Hepatocyte (in vitro differentiated cells): Measurements from ENCODE around the gene MTERF4.

Experiments
- EZH2 ChIP-seq: fragments of 200-600 bp; sonication (generic); IDR thresholded peaks from 2 replicates; pipeline ENCODE4 v1.6.1; 2016; ENCODE audit warnings: antibody characterized with exemption, mild to moderate bottlenecking, borderline replicate concordance
- EZH2phosphoT487 ChIP-seq: fragments of 200-600 bp; sonication (generic); IDR thresholded peaks from one replicate; pipeline ENCODE4 v1.6.1; 2018; ENCODE audit warnings: antibody characterized with exemption, mild to moderate bottlenecking, low read depth, moderate library complexity; ENCODE audit not compliant: unreplicated experiment, severe bottlenecking
- TF ChIP-seq, protein P1 (sequence below): fragments of 200-600 bp; sonication (generic); IDR thresholded peaks from 2 replicates; pipeline ENCODE4 v1.5.1; 2016; ENCODE audit warnings: antibody characterized with exemption, mild to moderate bottlenecking; ENCODE audit not compliant: poor library complexity

DNA sequence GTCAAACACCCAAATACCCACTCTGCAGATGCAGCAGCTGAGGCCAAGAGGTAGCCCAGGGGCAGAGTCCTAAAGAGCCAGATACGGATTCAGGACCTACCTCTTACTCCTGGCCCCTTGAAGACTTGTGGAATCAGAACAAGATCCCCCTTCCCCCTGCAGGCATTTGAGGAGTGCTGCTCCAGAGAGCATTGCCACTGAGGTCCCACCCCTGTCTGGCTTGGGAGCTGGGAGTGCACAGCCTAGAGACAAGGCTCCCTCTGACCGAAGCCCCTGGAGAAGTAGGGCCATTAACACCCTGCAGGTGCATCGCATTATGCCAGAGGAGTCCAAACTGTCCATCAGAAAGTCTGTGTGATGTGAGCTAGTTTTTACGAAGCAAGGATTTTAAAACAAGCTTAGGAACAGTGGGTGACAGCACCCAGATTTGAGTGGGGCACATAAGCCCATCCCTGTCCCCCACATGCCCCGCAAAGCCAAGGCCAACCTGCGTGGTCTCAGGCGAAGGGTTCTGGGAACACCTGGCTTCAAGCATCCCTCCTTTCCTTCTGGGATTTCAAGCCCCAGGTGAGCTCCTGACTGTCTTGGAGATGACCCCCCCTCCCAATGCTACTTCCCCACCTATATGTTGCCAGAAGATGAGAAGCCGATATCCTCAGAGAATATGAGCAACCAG lies 48.4 kb downstream of the MTERF4 start:
- TF ChIP-seq, protein P1, sequence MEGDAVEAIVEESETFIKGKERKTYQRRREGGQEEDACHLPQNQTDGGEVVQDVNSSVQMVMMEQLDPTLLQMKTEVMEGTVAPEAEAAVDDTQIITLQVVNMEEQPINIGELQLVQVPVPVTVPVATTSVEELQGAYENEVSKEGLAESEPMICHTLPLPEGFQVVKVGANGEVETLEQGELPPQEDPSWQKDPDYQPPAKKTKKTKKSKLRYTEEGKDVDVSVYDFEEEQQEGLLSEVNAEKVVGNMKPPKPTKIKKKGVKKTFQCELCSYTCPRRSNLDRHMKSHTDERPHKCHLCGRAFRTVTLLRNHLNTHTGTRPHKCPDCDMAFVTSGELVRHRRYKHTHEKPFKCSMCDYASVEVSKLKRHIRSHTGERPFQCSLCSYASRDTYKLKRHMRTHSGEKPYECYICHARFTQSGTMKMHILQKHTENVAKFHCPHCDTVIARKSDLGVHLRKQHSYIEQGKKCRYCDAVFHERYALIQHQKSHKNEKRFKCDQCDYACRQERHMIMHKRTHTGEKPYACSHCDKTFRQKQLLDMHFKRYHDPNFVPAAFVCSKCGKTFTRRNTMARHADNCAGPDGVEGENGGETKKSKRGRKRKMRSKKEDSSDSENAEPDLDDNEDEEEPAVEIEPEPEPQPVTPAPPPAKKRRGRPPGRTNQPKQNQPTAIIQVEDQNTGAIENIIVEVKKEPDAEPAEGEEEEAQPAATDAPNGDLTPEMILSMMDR, result no peak
- TF ChIP-seq EZH2 (no peak), EZH2phosphoT487 (no peak)
